Liver (tissue), 3 donors: ENCODE measurements around the gene CORO2B.

Experiments used
- CTCF ChIP-seq: fragments of 150-350 bp; IDR thresholded peaks from 2 replicates; pipeline ENCODE4 v1.5.1; 2017; ENCODE audit warnings: improper control_type of control experiment, low read depth, low read length; ENCODE audit not compliant: missing input control
- MAX ChIP-seq: IDR thresholded peaks from 2 replicates; pipeline ENCODE4 v1.6.1; 2016; ENCODE audit warnings: antibody characterized with exemption
- SP1 ChIP-seq: IDR thresholded peaks from 2 replicates; pipeline ENCODE4 v1.6.1; 2018; ENCODE audit warnings: antibody characterized with exemption, mild to moderate bottlenecking
- YY1 ChIP-seq: IDR thresholded peaks from 2 replicates; pipeline ENCODE4 v1.6.1; 2016; ENCODE audit warnings: antibody characterized with exemption, mild to moderate bottlenecking
- donor health status: healthy.
- donor health status: healthy.

- no peak for TF ChIP-seq CTCF
- TF ChIP-seq YY1 = no peak
- TF ChIP-seq SP1 = no peak
- TF ChIP-seq MAX = no peak
Measured at GRCh38 chr15:68618908-68619698, 40.3 kb downstream of the CORO2B start.
